Measurements from ENCODE around the gene SLC10A7.

GRCh38 chr4:146263793-146264192 is 257.9 kb downstream of the SLC10A7 start:
- no peak for TF ChIP-seq CTCF (IDR thresholded peaks at IDR 0.05; ENCODE audit: low read depth, low read length)
- no peak for TF ChIP-seq EZH2phosphoT487 (IDR thresholded peaks at IDR 0.05; ENCODE audit: low read depth)
